NB4 (cell line): ENCODE data around the gene SPRYD3.
"Not testable (repeated sequence)": the region's sequence is repeated elsewhere in the genome, so short reads cannot be mapped to it uniquely, and the experiment has no call there.

Experiments used
- CTCF ChIP-seq: IDR thresholded peaks from one replicate; pipeline ENCODE4 v1.5.1; 2012; ENCODE audit warnings: low read depth, low read length
- MAX ChIP-seq: IDR thresholded peaks from 2 replicates; pipeline ENCODE4 v1.6.1; 2011; ENCODE audit warnings: low read depth, low read length
- MYC ChIP-seq: IDR thresholded peaks from 2 replicates; pipeline ENCODE4 v1.6.1; 2011; ENCODE audit warnings: low read depth, low read length
- POLR2A ChIP-seq: IDR thresholded peaks from 2 replicates; pipeline ENCODE4 v1.6.1; 2011; ENCODE audit warnings: mild to moderate bottlenecking; ENCODE audit not compliant: insufficient read length; ENCODE audit errors: extremely low read depth

- TF ChIP-seq POLR2A, CTCF, MAX, MYC: not testable (repeated sequence)
These were observed 45.4 kb downstream of the SPRYD3 start for GRCh38 chr12:53033832-53034231.
